Measurements from ENCODE around the gene MRPL45. TPM values are rescaled to one million over a fixed set of nuclear protein-coding genes. Genes with fewer than 3 reads are reported as not detected.

The MRPL45 gene
- total RNA-seq, 1 donor from 2014 or later: 39.5 TPM

DNA sequence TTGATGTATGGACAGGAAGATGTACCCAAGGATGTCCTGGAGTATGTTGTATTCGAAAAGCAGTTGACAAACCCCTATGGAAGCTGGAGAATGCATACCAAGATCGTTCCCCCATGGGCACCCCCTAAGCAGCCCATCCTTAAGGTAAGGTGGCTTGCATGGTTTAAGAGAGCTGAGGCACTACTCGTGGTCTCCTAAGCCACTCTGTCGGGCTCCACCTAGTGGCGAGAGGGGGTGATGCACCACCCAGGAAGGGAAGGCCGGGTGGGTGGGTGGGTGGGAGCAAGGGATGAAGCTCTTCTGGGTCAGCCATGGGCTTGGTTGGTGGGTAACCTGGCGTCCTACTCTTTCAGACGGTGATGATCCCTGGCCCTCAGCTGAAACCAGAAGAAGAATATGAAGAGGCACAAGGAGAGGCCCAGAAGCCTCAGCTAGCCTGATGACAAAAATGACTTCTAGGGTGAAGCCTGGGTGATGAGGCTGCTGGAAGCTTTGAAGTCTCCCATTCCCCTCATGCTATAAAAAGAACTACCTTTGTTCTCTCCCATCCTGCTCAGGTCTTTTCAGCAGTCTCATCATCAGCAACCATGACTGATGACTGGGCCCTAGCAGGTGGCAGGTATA, 25.3 kb downstream of the MRPL45 start:
- Histone ChIP-seq H3K9me3 (replicated peaks) (no peaks in the 10 kb centered on the region), H3K4me3 (no peak overlapping the region), H3K27me3 (ENCODE audit: low read depth) (no peaks in the 10 kb centered on the region), H3K36me3 (peaks cover 42% of the 10 kb centered on the region), H3K27ac (replicated peaks) (no peak overlapping the region), H3K4me1 (peaks cover 13% of the 10 kb centered on the region)
- DNase-seq: peak; percentile 54
- intact Hi-C loops (cut with micrococcal nuclease): no loop called here
- TF ChIP-seq CTCF (IDR thresholded peaks at IDR 0.05; ENCODE audit: borderline replicate concordance): peak; percentile 89

DNA sequence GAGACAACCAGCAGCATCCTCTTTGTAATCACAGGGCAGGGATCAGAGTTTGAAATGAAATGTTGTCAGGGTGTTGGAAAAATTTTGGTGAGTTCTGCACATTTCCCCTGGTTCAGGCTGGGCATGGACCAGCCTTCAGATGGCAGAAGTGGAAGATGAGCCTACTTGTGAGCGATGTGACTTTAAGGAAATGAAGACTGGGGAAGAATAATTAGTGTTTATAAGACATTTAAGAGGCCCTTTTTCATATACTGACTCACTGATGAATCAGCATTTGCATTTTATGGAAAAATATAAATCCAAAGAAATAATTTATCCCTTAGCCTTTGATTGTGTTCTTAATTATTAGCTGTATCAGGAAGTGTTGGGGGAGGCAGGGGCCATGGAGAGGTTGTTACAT, 25.9 kb downstream of the MRPL45 start:
- no peak for TF ChIP-seq CTCF (IDR thresholded peaks at IDR 0.05; ENCODE audit: borderline replicate concordance)
- peaks cover 13% of the 10 kb centered on the region for H3K4me1 ChIP-seq
- H3K27me3 ChIP-seq (ENCODE audit: low read depth): no peaks in the 10 kb centered on the region
- H3K9me3 ChIP-seq (replicated peaks): no peaks in the 10 kb centered on the region
- intact Hi-C loops (cut with micrococcal nuclease): no loop called here
- H3K27ac ChIP-seq (replicated peaks): no peak overlapping the region
- no peak overlapping the region for H3K4me3 ChIP-seq
- H3K36me3 ChIP-seq: peaks cover 42% of the 10 kb centered on the region
- DNase-seq: no peak

GRCh38 chr17:38324141-38324697, 27.3 kb downstream of the MRPL45 start:
- Histone ChIP-seq H3K27ac (replicated peaks) (peak overlapping the region; percentile 33), H3K27me3 (ENCODE audit: low read depth) (no peaks in the 10 kb centered on the region), H3K4me1 (peaks cover 13% of the 10 kb centered on the region), H3K4me3 (no peak overlapping the region), H3K9me3 (replicated peaks) (no peaks in the 10 kb centered on the region), H3K36me3 (peaks cover 37% of the 10 kb centered on the region)
- intact Hi-C loops (cut with micrococcal nuclease): no loop called here
- no peak for TF ChIP-seq CTCF (IDR thresholded peaks at IDR 0.05; ENCODE audit: borderline replicate concordance)
- no peak for DNase-seq

DNA sequence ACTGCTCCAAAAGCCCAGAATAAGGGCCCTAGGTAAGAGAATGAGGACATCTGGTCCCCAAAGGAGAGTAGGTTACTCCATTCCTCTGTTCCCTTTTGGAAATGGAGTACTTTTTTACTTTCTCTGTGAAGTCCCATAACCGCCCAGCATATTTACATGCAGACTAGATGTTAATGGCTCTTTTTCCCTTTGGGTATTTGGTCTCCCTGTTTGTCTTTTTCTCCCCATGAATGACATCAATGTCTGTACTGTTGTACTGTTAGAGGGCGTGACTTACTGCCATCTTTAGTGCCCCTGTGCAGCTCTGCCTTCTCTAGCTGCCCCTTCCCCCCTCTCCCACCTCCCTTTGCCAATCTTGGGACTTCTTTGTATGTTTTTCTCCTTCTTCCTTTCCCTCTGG, 27.8 kb downstream of the MRPL45 start:
- Histone ChIP-seq H3K27me3 (ENCODE audit: low read depth) (peaks cover 5% of the 10 kb centered on the region), H3K36me3 (peaks cover 31% of the 10 kb centered on the region), H3K4me1 (peaks cover 13% of the 10 kb centered on the region), H3K4me3 (no peak overlapping the region), H3K27ac (replicated peaks) (peak overlapping the region; percentile 33), H3K9me3 (replicated peaks) (no peaks in the 10 kb centered on the region)
- intact Hi-C loops (cut with micrococcal nuclease): no loop called here
- no peak for TF ChIP-seq CTCF (IDR thresholded peaks at IDR 0.05; ENCODE audit: borderline replicate concordance)
- no peak for DNase-seq

- Histone ChIP-seq H3K4me3 (no peak overlapping the region), H3K4me1 (peaks cover 13% of the 10 kb centered on the region), H3K9me3 (replicated peaks) (no peaks in the 10 kb centered on the region), H3K27ac (replicated peaks) (peak overlapping the region; percentile 33), H3K27me3 (ENCODE audit: low read depth) (peaks cover 11% of the 10 kb centered on the region), H3K36me3 (peaks cover 27% of the 10 kb centered on the region)
- no peak for TF ChIP-seq CTCF (IDR thresholded peaks at IDR 0.05; ENCODE audit: borderline replicate concordance)
- intact Hi-C loops (cut with micrococcal nuclease): no loop called here
- no peak for DNase-seq
These were observed 28.4 kb downstream of the MRPL45 start for GRCh38 chr17:38325221-38325851.

All from left ventricle myocardium inferior (tissue), 1 donor.